Natural killer cell treated with Interleukin-12 subunit alpha and Interleukin-12 subunit beta and Interleukin-15 and Interleukin-18, amount 100 ng/mL, for 72 hours (primary cell): ENCODE results near the gene SPRED2. TPM values are rescaled to one million over a fixed set of nuclear protein-coding genes. Genes with fewer than 3 reads are reported as not detected.

Experiments used
- ATAC-seq, 2 donors: fragments of 150-1000 bp; cut with Tn5 transposase in 1 of 2; sonication (Bioruptor Pico), chemical (Tn5 transposase) in 1 of 2; 2 replicates each; pipeline ENCODE4 v1.10.0; 2021
- DNase-seq: peaks from one replicate; pipeline ENCODE4 v3.0.0; 2022; ENCODE audit warnings: low spot score
- H3K27ac Mint-ChIP-seq, 2 donors: 1 replicate in 1 of 2; 2 replicates in 1 of 2; pipeline ENCODE4 v1.8.0; 2022; ENCODE audit warnings: mixed read lengths in 2 of 2, mild to moderate bottlenecking in 1 of 2, moderate library complexity in 1 of 2
- H3K27me3 Mint-ChIP-seq, 2 donors: 1 replicate in 1 of 2; 2 replicates in 1 of 2; pipeline ENCODE4 v1.8.0; 2022; ENCODE audit warnings: mixed read lengths in 2 of 2
- H3K36me3 Mint-ChIP-seq: one replicate; pipeline ENCODE4 v1.8.0; 2022; ENCODE audit warnings: mixed read lengths
- H3K4me1 Mint-ChIP-seq, 2 donors: 1 replicate in 1 of 2; 2 replicates in 1 of 2; pipeline ENCODE4 v1.8.0; 2022; ENCODE audit warnings: low read depth in 2 of 2, mixed read lengths in 2 of 2, mild to moderate bottlenecking in 1 of 2
- H3K4me3 Mint-ChIP-seq: one replicate; pipeline ENCODE4 v1.8.0; 2022; ENCODE audit warnings: mixed read lengths
- H3K9me3 Mint-ChIP-seq: 2 replicates; pipeline ENCODE4 v1.8.0; 2022; ENCODE audit warnings: mixed read lengths
- total RNA-seq, 2 donors: library from RNA; stranded (reverse); gene quantifications; one replicate each; pipeline ENCODE4 v1.2.3, GENCODE V29; 2022

The SPRED2 gene
- total RNA-seq, 2 donors from 2014 or later = 9.8 to 26.0 TPM

- H3K27me3 Mint-ChIP-seq = peaks cover 36 to 48% of the 10 kb centered on the region in 2 donors
- peaks cover 4% of the 10 kb centered on the region for H3K9me3 Mint-ChIP-seq
Measured at GRCh38 chr2:65456886-65457285, 24.5 kb upstream of the SPRED2 start.

GRCh38 chr2:65456064-65456463 is 23.7 kb upstream of the SPRED2 start:
- DNase-seq (no peak), ATAC-seq (no peak)
- Mint-ChIP-seq H3K4me1 (no peaks in the 10 kb centered on the region), H3K4me3 (no peak overlapping the region), H3K36me3 (no peaks in the 10 kb centered on the region), H3K27ac (no peak overlapping the region), H3K27me3 (peaks cover 35 to 47% of the 10 kb centered on the region in 2 donors), H3K9me3 (peaks cover under 1% of the 10 kb centered on the region)

More at GRCh38 chr2:65456886-65457285, 24.5 kb upstream of the SPRED2 start:
- no peak for DNase-seq
- no peak for ATAC-seq
- H3K36me3 Mint-ChIP-seq = no peaks in the 10 kb centered on the region
- no peak overlapping the region for H3K4me3 Mint-ChIP-seq
- H3K4me1 Mint-ChIP-seq = no peaks in the 10 kb centered on the region
- H3K27ac Mint-ChIP-seq = no peak overlapping the region

GRCh38 chr2:65453916-65454315 is 21.5 kb upstream of the SPRED2 start:
- no peak overlapping the region for H3K27ac Mint-ChIP-seq
- ATAC-seq = no peak
- no peak for DNase-seq
- no peak overlapping the region for H3K4me3 Mint-ChIP-seq
- no peaks in the 10 kb centered on the region for H3K9me3 Mint-ChIP-seq
- peaks cover 29 to 46% of the 10 kb centered on the region in 2 donors for H3K27me3 Mint-ChIP-seq
- no peaks in the 10 kb centered on the region for H3K36me3 Mint-ChIP-seq
- no peaks in the 10 kb centered on the region for H3K4me1 Mint-ChIP-seq

- ATAC-seq (no peak), DNase-seq (no peak)
- Mint-ChIP-seq H3K27ac (no peak overlapping the region), H3K36me3 (no peaks in the 10 kb centered on the region), H3K9me3 (no peaks in the 10 kb centered on the region), H3K4me3 (no peak overlapping the region), H3K4me1 (no peaks in the 10 kb centered on the region), H3K27me3 (peaks cover 35 to 54% of the 10 kb centered on the region in 2 donors)
Measured at GRCh38 chr2:65452150-65452895, 19.9 kb upstream of the SPRED2 start.

DNA sequence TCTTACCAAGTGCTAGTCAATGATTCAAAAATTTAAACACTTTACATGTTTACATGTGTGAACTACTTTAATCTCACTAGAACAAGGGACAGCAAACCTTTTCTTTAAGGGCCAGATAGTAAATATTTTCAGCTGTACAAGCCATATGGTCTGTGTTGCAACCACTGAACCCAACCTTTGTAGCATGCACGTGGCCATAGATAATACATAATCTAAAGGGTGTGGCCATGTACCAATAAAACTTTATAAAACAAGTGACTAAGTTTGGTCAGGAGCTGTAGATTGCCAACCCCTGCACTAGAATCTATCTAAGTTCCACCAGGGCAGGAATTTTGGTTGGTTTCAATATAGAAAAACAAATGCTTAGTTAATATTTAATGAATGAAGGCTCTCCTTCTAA is 18.4 kb upstream of the SPRED2 start:
- no peak for ATAC-seq
- H3K9me3 Mint-ChIP-seq = no peaks in the 10 kb centered on the region
- no peak overlapping the region for H3K27ac Mint-ChIP-seq
- H3K27me3 Mint-ChIP-seq = peaks cover 33 to 62% of the 10 kb centered on the region in 2 donors
- no peak for DNase-seq
- no peaks in the 10 kb centered on the region for H3K36me3 Mint-ChIP-seq
- no peaks in the 10 kb centered on the region for H3K4me1 Mint-ChIP-seq
- no peak overlapping the region for H3K4me3 Mint-ChIP-seq

- Mint-ChIP-seq H3K9me3 (no peaks in the 10 kb centered on the region), H3K27me3 (peaks cover 33 to 62% of the 10 kb centered on the region in 2 donors), H3K36me3 (no peaks in the 10 kb centered on the region), H3K4me1 (no peaks in the 10 kb centered on the region), H3K27ac (no peak overlapping the region), H3K4me3 (no peak overlapping the region)
- no peak for DNase-seq
- peak in 1 of 2 donors; percentile 33 for ATAC-seq
Measured at GRCh38 chr2:65450393-65450792, 18.0 kb upstream of the SPRED2 start.

DNA sequence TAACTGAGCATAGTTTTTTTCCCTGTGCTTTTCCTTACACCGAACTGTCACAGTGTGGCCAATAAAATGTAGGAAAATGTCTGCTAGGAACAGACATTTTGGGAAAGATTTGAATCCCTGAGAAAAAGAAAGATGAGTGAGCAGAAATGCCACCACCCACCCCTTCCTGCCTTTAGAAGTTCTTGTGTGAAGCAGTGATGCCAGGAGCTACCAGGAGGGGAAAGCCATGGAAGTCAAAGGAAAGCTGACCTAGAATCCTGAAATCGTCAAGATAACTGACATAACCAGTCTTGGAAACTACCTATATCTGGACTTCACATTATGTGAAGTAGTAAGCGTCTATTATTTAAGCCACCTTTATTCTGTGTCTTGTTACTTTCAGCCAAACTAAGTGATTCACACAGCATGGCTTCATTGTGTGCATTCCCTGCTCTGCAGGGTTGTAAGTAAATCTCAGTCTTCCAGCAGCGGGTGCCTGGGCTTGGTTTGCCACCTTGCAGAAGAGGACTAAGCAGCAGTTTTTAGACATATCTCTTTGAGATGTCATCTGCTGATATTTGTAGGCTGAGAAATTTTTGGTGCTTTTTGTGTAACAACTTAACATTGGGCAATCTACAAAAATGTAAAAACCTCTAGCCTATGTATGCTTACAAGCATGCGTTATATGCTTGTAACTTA is 11.2 kb upstream of the SPRED2 start:
- H3K36me3 Mint-ChIP-seq = no peaks in the 10 kb centered on the region
- H3K4me1 Mint-ChIP-seq = peaks cover 6 to 10% of the 10 kb centered on the region in 2 donors
- DNase-seq (no peak), ATAC-seq (no peak)
- H3K9me3 Mint-ChIP-seq = no peaks in the 10 kb centered on the region
- H3K4me3 Mint-ChIP-seq = no peak overlapping the region
- H3K27me3 Mint-ChIP-seq = peaks cover 19 to 28% of the 10 kb centered on the region in 2 donors
- no peak overlapping the region for H3K27ac Mint-ChIP-seq

- H3K36me3 Mint-ChIP-seq = no peaks in the 10 kb centered on the region
- H3K4me1 Mint-ChIP-seq = peaks cover 7 to 14% of the 10 kb centered on the region in 2 donors
- H3K27ac Mint-ChIP-seq = no peak overlapping the region
- no peaks in the 10 kb centered on the region for H3K9me3 Mint-ChIP-seq
- no peak overlapping the region for H3K4me3 Mint-ChIP-seq
- peaks cover 16 to 18% of the 10 kb centered on the region in 2 donors for H3K27me3 Mint-ChIP-seq
- ATAC-seq (no peak), DNase-seq (no peak)
Measured at GRCh38 chr2:65442420-65443020, 10.1 kb upstream of the SPRED2 start.

DNA sequence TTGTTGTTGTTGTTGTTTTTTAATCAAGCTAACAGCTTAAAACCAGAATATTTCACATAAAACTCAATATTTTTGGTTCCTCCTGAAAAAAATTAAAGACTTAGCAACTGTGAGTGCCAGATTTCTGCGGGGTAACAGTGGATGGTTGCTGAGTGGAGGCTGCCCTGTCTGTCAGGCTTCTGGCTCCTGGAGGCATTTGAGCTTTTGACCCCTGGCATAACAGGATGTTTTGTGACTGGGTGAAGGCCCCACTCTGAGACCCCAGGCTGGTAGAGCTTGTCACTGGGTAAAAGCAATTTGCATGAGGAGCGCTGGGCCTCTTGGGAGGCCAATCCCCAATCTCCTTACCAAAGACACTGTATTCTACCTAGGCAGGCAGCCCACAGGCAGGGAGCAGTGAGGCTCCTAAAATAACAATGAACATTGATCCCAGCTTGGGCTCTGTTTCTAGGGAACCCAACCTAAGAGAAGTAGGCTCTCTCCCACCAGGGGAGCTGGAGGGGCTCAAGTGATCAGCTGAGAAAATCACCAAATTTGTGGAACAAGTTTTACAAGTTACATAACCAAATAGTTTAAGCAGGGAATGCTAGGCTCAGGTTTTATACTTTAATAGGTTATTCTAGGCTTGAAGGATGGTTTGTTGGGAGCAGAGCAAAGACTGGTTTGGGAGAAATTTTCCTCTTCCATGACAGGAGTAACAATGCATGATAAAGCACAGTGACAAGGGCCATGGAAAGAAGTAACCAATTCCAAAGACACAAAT is 5.9 kb upstream of the SPRED2 start:
- H3K4me1 Mint-ChIP-seq = peaks cover 28 to 33% of the 10 kb centered on the region in 2 donors
- ATAC-seq = no peak
- H3K4me3 Mint-ChIP-seq = no peak overlapping the region
- peak overlapping the region in 1 of 2 donors; percentile 98 for H3K27ac Mint-ChIP-seq
- H3K9me3 Mint-ChIP-seq = no peaks in the 10 kb centered on the region
- peaks cover 8 to 14% of the 10 kb centered on the region in 2 donors for H3K27me3 Mint-ChIP-seq
- no peak for DNase-seq
- no peaks in the 10 kb centered on the region for H3K36me3 Mint-ChIP-seq

DNA sequence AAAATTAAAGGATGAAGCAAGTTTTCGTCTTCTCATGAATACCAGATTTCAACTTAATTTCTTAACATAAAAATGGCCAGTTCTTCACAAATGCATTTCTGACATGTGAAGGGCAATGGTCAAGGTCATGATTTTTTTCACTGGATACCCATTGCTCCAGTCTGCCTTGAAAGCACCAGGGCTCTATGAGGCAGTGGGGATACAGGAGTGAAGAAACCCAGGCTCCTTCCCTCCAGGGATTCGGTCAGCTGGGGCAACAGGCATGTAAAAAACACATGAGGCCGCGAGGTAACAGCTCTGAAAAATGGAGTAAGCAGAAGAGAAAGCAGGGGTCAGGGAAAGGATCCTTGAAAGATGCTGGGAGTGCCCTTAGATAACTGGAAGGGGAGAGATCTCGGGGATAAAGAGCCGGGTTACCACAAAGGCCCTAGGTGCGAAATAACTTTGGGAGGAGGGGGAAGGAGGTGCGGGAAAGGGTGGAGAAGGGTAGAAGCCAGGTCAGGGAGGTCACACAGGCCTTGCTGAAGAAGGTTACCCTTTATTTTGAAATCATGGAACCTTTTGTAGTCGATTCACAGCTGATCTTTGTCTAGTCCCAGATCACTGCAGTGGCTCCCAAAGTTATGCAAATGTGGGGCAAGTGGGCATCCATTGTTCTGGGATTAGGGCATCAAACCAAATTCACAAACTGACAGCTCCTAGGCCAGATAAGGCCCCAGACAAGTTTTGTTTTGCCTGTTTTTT is 5.2 kb upstream of the SPRED2 start:
- peaks cover 28 to 33% of the 10 kb centered on the region in 2 donors for H3K4me1 Mint-ChIP-seq
- no peaks in the 10 kb centered on the region for H3K9me3 Mint-ChIP-seq
- ATAC-seq = no peak
- H3K36me3 Mint-ChIP-seq = no peaks in the 10 kb centered on the region
- peak overlapping the region; percentile 88 to 98 for H3K27ac Mint-ChIP-seq
- peaks cover 8 to 14% of the 10 kb centered on the region in 2 donors for H3K27me3 Mint-ChIP-seq
- no peak for DNase-seq
- peak overlapping the region; percentile 93 for H3K4me3 Mint-ChIP-seq

- H3K4me1 Mint-ChIP-seq = peaks cover 26 to 31% of the 10 kb centered on the region in 2 donors
- DNase-seq (peak; percentile 86), ATAC-seq (peak; percentile 80 to 82)
- H3K27me3 Mint-ChIP-seq = peaks cover 4 to 12% of the 10 kb centered on the region in 2 donors
- H3K9me3 Mint-ChIP-seq = no peaks in the 10 kb centered on the region
- H3K36me3 Mint-ChIP-seq = no peaks in the 10 kb centered on the region
- peak overlapping the region; percentile 93 for H3K4me3 Mint-ChIP-seq
- peak overlapping the region; percentile 88 to 98 for H3K27ac Mint-ChIP-seq
Measured at GRCh38 chr2:65436824-65437221, 4.4 kb upstream of the SPRED2 start.

- ATAC-seq (peak; percentile 77 to 87), DNase-seq (peak; percentile 95)
- no peaks in the 10 kb centered on the region for H3K36me3 Mint-ChIP-seq
- peaks cover 22 to 29% of the 10 kb centered on the region in 2 donors for H3K4me1 Mint-ChIP-seq
- H3K27ac Mint-ChIP-seq = peak overlapping the region; percentile 88 to 98
- peaks cover 0 to 10% of the 10 kb centered on the region in 2 donors for H3K27me3 Mint-ChIP-seq
- H3K4me3 Mint-ChIP-seq = peak overlapping the region; percentile 93
- no peaks in the 10 kb centered on the region for H3K9me3 Mint-ChIP-seq
Measured at GRCh38 chr2:65436169-65436823, 3.9 kb upstream of the SPRED2 start.
